NCI-H82 treated with DMSO at 0.1 percent for 48 hours (cell line): Measurements from ENCODE around the gene DPP10.
"Not testable (repeated sequence)": the region's sequence is repeated elsewhere in the genome, so short reads cannot be mapped to it uniquely, and the experiment has no call there.

ENCODE experiments used
- DNase-seq: peaks from one replicate; lab custom pipeline; 2025; ENCODE audit not compliant: unreplicated experiment; lab: John Stamatoyannopoulos, UW

The DPP10 gene

DNA sequence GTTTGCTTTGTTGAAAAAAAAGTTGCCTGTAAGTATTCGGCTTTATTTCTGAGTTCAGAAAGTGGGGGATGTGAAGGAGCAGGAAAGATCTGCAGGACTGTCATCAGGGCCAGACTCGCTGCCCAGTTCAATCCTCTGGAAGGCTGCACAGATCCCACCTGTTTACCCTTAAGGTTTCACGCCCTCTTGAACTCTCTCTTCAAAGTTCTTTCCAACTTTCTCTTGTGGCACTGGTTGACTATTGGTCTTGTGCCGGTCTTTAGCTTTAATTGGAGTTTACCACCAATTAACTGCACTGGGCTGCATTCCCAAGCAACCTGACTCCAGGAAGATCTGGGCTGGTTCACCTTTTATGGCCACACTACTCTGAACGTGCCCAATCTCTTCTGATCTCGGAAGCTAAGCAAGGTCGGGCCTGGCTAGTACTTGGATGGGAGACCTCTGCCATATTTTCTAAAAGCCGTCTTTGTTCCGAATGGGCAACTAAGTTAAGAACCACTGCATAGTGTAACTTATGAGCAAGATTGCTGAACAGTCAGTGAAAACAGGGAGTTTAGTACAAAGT, 495.0 kb downstream of the DPP10 start:
- DNase-seq = no peak

DNA sequence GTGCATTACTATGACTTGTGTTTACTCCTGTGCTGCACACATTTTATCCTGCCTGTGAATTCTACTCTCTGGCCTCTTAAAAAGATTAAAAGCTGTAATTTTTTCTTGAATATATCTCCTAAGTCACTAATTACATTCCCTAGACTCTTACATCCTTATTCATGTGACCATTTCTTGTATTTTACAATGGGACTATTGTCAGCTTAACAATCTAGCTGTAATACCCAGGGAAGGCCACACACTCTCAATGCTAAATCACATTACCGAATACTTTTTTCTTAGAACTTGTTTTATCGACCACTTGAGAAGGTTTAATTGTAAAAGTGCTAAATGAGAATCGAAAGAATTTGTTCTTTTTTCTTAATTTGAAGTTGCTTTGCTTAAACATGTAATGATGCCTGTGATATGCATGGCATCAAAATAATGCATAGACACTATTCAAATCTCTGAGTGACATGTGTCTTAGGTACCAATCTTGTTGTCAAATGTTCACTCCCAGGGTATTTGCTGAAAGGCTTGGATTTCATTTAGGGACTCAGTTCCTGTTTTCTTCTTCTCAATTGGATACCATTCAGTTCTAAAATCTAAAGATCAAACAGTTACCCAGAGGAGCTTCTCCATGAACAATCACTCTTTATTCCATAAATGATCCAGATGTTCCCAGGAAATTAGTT, 498.5 kb downstream of the DPP10 start:
- no peak for DNase-seq

DNA sequence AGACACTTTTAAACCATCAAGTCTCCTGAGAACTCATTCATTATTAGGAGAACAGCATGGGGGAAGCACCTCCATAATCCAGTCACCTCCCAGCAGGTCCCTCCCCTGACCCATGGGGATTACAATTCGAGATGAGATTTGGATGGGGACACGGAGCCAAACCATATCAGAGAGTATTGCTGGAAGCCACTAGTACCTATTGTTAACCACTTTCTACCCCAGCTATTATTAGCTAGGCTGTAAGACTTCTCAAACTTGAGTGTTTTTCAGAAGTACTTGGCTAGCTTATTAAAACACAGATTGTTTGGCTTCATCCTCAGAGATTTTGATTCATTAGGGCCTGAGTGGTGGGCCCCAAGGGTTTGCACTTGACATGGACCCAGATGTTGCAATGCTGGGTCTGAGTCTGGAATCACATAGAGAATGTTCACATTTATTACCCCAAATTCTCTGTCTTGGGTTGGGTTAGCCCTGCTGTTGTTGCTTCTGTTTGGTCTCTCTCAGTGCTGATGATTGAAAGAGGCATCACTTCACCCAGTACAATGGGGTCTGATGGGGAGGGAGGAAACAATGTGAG, 506.9 kb downstream of the DPP10 start:
- DNase-seq = no peak

DNA sequence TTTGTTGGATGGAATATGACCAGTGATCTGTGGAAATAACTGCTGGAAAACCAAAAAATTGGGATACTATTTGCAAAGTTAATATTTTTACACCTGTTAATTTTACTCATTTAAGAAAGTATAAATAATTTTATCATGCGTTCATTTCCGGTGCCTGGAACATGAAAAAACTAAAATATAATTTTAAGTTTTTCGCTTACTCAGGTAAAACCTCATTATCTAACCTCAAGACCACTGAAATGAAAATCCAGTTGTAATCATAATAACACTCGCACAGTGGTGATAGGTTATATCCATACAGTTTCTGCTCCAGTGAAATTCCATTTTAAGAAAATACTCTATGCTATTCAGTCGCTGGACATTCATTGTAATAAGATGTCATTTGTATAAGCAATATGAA, 517.9 kb downstream of the DPP10 start:
- no peak for DNase-seq

DNA sequence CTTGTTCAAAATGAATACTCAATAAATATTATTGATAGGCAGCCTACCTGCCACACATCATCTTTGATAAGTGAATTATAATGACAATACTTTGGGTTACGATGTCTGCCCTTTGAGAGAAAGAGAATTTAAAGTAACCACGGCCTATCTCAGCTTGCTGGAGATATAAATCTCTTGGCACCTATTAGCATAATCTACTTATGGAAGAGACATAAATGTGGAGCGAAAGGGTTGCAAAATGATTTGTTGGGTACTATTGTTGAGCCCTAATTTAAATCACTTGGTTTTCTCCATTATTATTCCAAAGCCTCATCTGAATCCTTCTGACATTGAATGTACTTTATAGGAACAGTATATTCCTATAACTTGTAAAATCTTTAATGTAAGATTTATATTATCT, 520.1 kb downstream of the DPP10 start:
- DNase-seq = peak; percentile 44

DNA sequence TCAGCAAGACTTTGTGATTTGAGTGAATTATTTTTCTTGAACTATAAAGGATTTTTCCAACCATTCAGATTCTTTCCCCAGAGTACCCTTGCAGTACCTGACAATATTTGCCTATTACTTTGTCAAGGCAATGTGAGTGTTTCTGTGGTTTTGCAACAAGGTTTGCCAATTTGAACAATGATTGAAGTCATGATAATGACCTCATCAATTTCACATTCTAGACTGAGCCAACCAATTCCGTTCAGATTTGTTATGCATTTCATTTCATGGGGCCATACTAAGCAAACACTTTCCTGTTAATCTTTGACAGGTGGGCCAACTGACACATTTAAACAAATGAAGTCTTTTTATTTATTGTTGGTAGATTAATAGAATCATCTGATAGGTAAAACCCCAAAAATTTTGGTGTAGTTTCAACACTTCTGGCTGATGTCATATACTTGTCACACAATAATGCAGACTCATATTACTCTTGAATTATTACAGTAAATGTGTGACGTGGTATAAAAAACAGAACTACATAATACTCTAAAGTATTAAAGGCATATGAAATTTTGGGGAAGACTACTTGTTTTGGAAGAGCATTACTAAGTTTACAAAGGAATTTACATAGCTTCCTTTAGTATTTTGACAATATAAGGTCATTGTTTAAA, 526.4 kb downstream of the DPP10 start:
- DNase-seq = no peak

DNA sequence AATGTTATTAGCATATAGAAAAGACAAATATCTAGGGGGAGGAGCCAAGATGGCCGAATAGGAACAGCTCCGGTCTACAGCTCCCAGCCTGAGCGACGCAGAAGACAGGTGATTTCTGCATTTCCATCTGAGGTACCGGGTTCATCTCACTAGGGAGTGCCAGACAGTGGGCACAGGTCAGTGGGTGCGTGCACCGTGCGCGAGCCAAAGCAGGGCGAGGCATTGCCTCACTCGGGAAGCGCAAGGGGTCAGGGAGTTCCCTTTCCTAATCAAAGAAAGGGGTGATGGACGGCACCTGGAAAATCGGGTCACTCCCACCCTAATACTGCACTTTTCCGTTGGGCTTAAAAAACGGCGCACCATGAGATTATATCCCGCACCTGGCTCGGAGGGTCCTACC, 561.9 kb downstream of the DPP10 start:
- DNase-seq = not testable (repeated sequence)

DNA sequence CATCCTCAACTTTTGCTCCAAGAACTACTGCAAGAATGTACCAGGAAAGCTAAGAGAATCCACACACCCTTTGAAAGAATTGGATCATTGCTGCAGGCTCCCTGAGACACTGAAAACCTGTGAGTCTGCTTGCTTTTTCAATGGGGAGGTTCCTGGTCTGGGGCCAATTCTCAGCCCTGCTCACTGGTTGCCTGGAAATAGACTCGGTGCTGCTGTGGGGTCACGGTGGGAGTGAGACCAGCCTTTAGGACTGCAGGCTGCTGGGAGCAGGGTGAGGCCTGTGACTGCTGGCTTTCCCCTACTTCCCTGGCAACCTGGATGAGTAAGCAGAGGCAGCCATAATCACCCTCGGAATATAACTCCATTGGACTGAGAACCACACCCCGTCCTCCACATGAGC, 569.3 kb downstream of the DPP10 start:
- DNase-seq = no peak

DNA sequence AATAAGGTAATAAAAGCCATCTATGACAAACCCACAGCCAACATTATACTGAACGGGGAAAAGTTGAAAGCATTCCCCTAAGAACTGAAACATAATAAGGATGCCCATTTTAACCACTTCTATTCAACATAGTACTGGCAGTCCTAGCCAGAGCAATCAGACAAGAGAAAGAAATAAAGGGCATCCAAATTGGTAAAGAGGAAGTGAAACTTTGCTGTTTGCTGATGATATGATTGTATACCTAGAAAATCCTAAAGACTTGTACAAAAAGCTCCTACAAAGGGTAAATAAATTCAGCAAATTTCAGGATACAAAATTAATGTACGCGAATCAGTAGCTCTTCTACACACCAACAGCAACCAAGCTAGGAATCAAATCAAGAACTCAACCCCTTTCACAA, 579.6 kb downstream of the DPP10 start:
- DNase-seq = not testable (repeated sequence)

DNA sequence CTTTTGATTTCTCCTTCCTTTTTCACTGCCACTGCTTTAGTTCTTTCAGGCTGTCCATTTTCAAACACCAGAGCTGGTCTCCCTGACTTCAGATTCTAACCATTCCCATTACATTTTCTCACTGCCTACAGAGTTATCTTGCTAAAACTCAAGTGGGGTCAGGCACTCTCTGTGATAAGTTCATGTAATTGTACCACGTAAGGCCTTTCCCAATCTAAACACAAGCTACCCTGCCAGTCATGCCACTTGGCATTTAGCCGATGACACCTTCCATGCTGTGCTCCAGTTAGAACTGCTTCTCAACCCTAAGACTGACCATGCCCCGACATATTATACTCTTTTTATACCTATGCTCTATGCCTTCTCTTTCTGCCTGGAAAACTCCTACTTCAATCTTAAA, 592.4 kb downstream of the DPP10 start:
- DNase-seq = no peak

DNA sequence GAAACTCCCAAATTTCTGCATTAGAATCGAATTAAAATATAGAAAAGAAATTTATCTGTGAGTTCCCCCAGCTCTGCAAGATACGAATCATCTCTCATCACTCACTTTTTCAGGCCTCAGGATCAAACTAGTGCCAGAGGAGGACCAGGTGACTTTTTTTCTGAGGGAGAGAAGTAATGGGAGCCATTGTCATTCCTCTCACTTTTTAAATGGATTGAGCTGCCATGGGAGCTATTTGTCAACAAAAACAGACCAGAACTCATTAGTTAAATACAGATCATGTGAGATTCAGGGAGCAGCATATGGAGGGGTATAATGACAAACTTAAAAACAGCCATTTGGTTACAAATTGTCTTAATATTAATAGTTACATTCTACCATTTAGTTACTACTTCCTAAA, 594.4 kb downstream of the DPP10 start:
- DNase-seq = peak; percentile 41

DNA sequence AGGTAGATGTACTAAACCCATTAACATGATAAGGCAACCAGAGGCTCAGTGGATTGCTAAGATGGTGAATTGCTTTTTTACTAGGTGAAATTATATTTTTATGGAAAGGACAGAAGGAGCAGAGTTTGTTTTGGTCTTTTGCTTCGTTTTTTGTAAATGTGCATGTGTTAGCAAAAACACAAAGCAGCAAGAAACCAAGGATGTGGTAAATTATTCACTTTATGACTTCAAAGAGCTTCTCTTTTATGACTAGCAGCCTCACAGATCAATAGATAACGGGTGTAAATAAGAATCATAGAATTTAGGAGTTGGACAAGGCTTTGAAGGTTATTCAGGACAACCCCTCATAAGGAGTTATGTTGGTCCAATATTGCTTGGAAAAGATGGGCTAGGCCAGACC, 615.0 kb downstream of the DPP10 start:
- DNase-seq = no peak

DNA sequence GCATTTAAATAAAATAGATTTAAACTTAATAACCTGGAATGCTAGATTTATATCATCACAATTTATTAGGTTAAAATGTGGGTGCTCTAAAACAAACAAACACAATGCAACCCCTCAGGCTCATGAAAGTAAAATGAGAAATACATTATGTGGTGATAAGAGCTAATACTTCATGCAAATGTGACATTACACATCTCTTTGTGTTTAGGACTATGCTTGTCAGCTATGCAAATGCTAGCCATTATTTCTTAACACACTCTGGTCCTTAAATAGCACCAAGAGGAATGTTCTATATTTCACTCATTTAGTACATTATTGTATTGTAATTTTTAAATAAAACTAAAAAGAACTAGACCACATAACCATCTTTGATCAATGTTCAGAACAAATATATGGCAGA, 627.6 kb downstream of the DPP10 start:
- no peak for DNase-seq

DNA sequence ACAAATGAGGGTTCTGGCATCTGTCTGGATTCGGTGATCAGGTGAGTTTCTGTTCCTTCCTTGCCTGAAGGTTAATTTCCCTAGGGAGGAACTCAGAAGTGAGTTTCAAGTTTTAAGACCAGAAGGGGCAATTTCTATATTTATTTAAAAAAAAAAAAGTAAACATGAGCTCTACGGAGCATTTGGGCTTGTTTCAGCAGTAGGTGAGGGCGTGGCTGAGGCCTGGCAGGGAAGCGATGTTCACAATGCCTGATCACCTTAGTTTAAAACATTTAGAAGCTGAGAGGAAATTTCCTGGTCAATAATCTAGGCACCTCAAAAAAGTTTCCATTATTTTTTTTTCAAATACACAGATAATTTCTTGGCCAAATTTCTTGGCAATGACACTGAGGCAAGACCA, 629.1 kb downstream of the DPP10 start:
- no peak for DNase-seq

DNA sequence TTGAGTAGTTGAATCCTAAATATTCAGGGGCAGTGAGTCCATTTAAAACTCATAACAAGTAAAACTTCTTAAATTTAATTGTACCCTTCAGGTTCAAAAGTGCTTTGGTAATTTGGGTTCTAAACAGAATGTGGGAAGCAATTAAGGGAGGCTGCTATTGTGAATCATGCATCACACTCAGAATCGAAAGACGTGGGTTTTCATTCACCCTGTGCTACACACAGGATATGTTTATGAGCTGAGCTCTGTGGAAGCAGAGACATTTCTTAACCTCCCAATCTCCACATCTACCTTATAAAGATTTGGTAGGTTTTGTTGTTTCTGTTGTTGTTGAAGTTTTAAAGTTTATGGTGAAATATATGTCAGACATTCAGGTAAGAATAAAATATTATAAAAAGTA, 633.4 kb downstream of the DPP10 start:
- no peak for DNase-seq

DNA sequence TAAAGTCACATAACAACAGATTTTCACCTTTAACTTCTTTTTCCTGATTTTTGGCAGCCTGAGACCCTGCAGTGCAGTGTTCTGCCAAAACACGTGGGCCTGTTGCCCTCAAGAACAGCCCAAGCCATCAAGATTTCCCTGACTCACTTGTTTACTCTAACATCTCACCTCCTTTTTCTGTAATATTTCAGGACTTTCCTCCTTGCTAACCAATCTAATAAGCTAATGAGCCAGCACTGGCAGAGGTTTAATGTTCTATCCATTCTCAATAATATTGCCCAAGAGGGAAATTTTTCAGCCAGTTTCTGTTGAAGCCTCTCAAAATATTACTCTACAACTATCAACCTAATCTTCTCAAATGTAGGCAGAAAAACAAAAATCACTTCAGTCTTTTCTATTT, 635.2 kb downstream of the DPP10 start:
- no peak for DNase-seq

DNA sequence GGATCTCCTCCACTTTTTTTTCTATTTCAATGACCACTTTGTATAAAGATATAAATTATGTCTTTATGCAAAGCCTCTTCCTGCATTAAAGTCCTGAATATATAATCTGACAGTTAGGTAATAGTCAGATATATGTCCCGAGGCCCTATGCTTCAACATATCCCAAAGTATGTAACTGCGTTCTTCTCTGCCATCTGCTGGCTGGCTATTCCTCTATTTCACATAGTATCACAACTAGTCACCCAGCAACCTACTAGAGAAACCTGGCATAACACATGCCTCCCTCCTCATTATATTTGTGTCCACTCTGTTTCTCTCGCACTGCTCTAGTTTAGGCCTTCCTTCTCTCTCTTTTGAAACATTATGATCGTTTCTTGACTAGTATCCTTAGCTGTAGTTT, 640.8 kb downstream of the DPP10 start:
- peak; percentile 73 for DNase-seq

DNA sequence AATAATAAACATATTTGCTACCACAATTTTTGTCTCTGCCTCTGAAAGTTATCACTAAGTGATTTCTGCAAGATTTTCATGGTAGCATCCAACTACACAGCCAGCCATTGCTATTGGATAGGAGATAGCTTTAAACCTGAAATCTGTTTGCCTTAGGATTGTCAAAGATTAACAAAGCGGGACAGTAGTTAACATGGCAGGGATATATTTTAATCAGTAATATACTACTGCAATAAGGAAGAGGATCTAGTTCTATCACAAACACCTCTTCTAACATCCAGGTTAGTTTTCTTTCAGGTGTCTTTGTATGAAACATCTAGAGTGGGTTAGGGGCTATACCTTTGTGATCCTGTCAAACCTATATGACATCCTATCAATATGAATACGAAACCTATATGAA, 641.3 kb downstream of the DPP10 start:
- DNase-seq = no peak

DNA sequence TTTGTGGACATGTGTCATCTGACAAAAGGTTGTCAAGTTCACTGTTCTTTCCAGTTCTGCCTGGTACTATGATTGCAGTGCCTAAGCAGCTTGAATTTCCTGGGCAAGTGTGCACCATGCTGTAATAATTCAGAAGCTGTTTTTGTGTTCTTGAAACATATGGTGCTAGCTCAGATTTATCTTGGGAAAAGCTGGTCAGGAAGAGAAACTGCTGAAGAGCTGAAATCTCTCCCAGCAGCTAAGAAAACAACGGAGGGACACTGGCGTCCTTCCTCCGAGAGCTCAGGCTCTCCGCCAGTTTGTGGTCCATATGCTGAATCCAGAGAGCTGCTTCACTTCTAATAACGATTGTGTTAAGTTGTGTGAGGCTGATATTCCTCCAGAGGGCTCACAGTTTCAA, 642.0 kb downstream of the DPP10 start:
- peak; percentile 35 for DNase-seq

DNA sequence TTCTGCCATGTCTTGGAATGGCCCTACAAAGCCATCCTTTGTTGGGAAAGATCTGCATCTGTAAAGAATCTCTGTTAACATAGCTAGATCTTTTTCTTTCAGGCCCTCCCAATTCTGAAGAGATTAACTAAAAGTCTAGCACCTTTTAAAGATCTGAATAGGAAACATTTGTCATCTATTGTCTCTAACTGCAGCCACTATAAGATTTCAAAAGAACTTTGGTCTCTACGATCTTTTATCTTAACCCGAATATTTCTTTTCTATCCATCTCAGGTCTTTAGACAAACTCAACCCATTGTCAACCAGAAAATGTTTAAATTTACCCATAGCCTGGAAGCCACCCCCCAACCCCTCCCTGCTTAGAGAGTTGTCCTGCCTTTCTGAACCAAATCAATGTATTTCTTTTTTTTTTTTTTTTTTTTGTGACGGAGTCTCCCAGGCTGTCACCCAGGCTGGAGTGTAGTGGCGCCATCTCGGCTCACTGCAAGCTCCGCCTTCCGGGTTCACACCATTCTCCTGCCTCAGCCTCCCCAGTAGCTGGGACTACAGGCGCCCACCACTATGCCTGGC, 643.7 kb downstream of the DPP10 start:
- DNase-seq = not testable (repeated sequence)

DNA sequence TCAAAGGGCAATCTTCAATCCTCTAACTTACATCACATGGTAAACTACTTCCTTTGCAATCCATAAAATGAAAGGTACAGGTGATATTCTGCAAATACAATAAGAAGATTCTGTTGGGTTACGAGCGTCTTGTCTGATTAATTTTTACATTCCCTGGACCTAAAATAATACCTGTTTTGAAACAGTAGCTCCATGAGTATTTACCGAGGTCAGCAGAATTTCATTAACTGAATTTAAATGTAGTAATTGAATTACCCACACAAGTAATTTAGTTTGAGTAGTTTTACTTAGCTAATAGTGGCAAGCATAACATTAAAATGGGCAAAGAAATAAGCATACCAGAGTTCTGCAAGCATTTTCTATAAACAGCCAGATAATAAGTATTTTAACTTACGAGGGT, 652.0 kb downstream of the DPP10 start:
- DNase-seq = no peak

DNA sequence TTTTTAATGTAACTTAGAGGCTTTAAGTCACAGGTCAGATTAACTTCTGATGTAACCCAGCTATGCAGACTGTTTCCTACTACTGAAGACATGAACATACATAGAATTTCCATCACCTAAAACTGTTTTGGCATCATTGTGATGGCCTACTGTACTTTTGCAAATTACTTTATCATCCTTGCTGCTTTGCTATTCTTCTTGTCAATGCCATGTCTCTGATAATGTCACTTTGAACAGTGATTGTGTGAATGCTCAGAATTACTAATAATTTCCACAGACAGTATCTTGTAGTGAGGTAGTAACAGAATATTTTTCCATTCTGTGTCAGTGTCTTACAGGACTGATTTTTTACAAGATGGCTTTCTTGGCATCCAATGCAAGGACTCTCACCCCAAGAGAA, 663.5 kb downstream of the DPP10 start:
- no peak for DNase-seq
